HepG2 (cell line): ENCODE data around the gene BMPR1B. TPM values are rescaled to one million over a fixed set of nuclear protein-coding genes. Genes with fewer than 3 reads are reported as not detected.
A peak's percentile ranks its signal among the peaks of the same experiment; 100 is the strongest.

ENCODE experiments used
- ATAC-seq: fragments of 200-7000 bp; cut with Tn5 transposase; 3 replicates; pipeline ENCODE4 v1.9.1; 2020; ENCODE audit warnings: mild to moderate bottlenecking, moderate library complexity
- BruUV-seq: library from RNA; stranded (reverse); fragments of 400-500 nt; replicated peaks from 2 replicates; lab custom pipeline; 2021; lab: Mats Ljungman, UMichigan
- CTCF ChIA-PET: fragments of 300-600 bp; formaldehyde crosslinking; extraction: SDS; loops from one replicate; lab custom pipeline; 2021; ENCODE audit warnings: low total read pairs, inconsistent platforms, low intra/inter-chr PET ratio; lab: Yijun Ruan, JAX
- POLR2A ChIA-PET: fragments of 350-600 bp; sonication (Branson Sonifier 250); formaldehyde crosslinking; loops from one replicate; lab custom pipeline; 2020; ENCODE audit warnings: antibody characterized with exemption, inconsistent platforms; lab: Yijun Ruan, JAX
- DNase-seq: peaks from one replicate; pipeline ENCODE4 v3.0.0-alpha.2; 2015; ENCODE audit warnings: low spot score
- FAIRE-seq: peaks from 3 replicates; lab custom pipeline; 2011; peaks lifted over from hg19 to GRCh38; lab: Jason Lieb, UNC
- H2AFZ ChIP-seq: one replicate; pipeline ENCODE4 v1.6.1; 2011; ENCODE audit warnings: low read length, inconsistent platforms
- H3K27ac ChIP-seq: fragments of 300-600 bp; 3 replicates; pipeline ENCODE4 v1.8.0; 2011; ENCODE audit warnings: mixed run types, mild to moderate bottlenecking, mixed read lengths, low read length, inconsistent platforms; ENCODE audit not compliant: insufficient read depth; ENCODE audit errors: extremely low read length
- H3K27me3 ChIP-seq, 2 experiments: fragments of 200-600 bp in 1 of 2; 2 replicates in 1 of 2; 3 replicates in 1 of 2; pipeline versions ENCODE4 v1.6.0 to v1.8.0; 2011; ENCODE audit warnings: low read length in 2 of 2, mild to moderate bottlenecking in 2 of 2, moderate library complexity in 2 of 2, inconsistent platforms in 1 of 2; ENCODE audit not compliant: insufficient read depth in 2 of 2, control insufficient read depth in 1 of 2
- H3K36me3 ChIP-seq, 2 experiments: fragments of 200-600 bp in 1 of 2; replicated peaks in 1 of 2; 2 replicates in 1 of 2; 3 replicates in 1 of 2; pipeline versions ENCODE4 v1.5.1 to v1.8.0; 2011; ENCODE audit warnings: low read length in 2 of 2, inconsistent platforms in 1 of 2; ENCODE audit not compliant: insufficient read depth in 2 of 2, control insufficient read depth in 1 of 2
- H3K4me1 ChIP-seq: 2 replicates; pipeline ENCODE4 v1.5.1; 2012; ENCODE audit warnings: low read length, inconsistent platforms; ENCODE audit not compliant: insufficient read depth
- H3K4me2 ChIP-seq: 2 replicates; pipeline ENCODE4 v1.6.0; 2011; ENCODE audit warnings: low read depth, low read length, inconsistent platforms
- H3K4me3 ChIP-seq, 3 experiments: fragments of 200-600 bp in 1 of 3; sonication (generic), shearing (Covaris generic) in 1 of 3; replicated peaks in 1 of 3; 2 replicates each; pipeline ENCODE4 v1.5.1; 2011 to 2016; ENCODE audit warnings: low read length in 3 of 3, inconsistent platforms in 2 of 3, low read depth in 2 of 3, mild to moderate bottlenecking in 2 of 3, control low read depth in 1 of 3, mixed read lengths in 1 of 3; ENCODE audit not compliant: insufficient read depth in 1 of 3
- H3K79me2 ChIP-seq: one replicate; pipeline ENCODE4 v1.6.1; 2011; ENCODE audit warnings: low read length, inconsistent platforms; ENCODE audit not compliant: insufficient read depth
- H3K9ac ChIP-seq: 2 replicates; pipeline ENCODE4 v1.6.0; 2011; ENCODE audit warnings: mild to moderate bottlenecking, low read depth, low read length, inconsistent platforms; ENCODE audit not compliant: insufficient read depth
- H3K9me3 ChIP-seq: 2 replicates; pipeline ENCODE4 v1.5.1; 2012; ENCODE audit warnings: mild to moderate bottlenecking, low read length
- H4K20me1 ChIP-seq: 2 replicates; pipeline ENCODE4 v1.6.0; 2011; ENCODE audit warnings: inconsistent platforms, mild to moderate bottlenecking, low read length, moderate library complexity; ENCODE audit not compliant: insufficient read depth
- GATAD2A ChIP-seq: IDR thresholded peaks from 2 replicates; pipeline ENCODE4 v1.6.1; 2016
- HIVEP1 ChIP-seq: sonication (generic); formaldehyde crosslinking; IDR thresholded peaks from 2 replicates; pipeline ENCODE4 v1.4.0; 2020; ENCODE audit warnings: mild to moderate bottlenecking, missing genetic modification reagents
- HNRNPK ChIP-seq: fragments of 200-400 bp; formaldehyde crosslinking; IDR thresholded peaks from 2 replicates; pipeline ENCODE4 v1.6.1; 2018; ENCODE audit warnings: low read length, low read depth, moderate library complexity, mild to moderate bottlenecking; ENCODE audit not compliant: poor library complexity, severe bottlenecking
- RBM39 ChIP-seq: fragments of 200-400 bp; formaldehyde crosslinking; IDR thresholded peaks from one replicate; pipeline ENCODE4 v1.6.1; 2018; ENCODE audit warnings: antibody characterized with exemption, mild to moderate bottlenecking, low read depth, low read length; ENCODE audit not compliant: poor library complexity, severe bottlenecking
- SATB2 ChIP-seq: sonication (generic); formaldehyde crosslinking; IDR thresholded peaks from 2 replicates; pipeline ENCODE4 v1.5.0; 2020; ENCODE audit warnings: missing genetic modification reagents
- SMC3 ChIP-seq: IDR thresholded peaks from 2 replicates; pipeline ENCODE4 v1.6.1; 2011; ENCODE audit warnings: low read length, improper control_type of control experiment
- SPEN ChIP-seq: sonication (generic); formaldehyde crosslinking; IDR thresholded peaks from 2 replicates; pipeline ENCODE4 v1.5.1; 2020; ENCODE audit warnings: low read depth, mild to moderate bottlenecking, missing genetic modification reagents
- THAP11 ChIP-seq: IDR thresholded peaks from 2 replicates; pipeline ENCODE4 v1.6.1; 2016; ENCODE audit warnings: missing biosample characterization, missing genetic modification reagents
- ZFY ChIP-seq: sonication (generic); formaldehyde crosslinking; IDR thresholded peaks from 2 replicates; pipeline ENCODE4 v1.4.0; 2020; ENCODE audit warnings: missing genetic modification reagents
- ZNF101 ChIP-seq: sonication (generic); formaldehyde crosslinking; IDR thresholded peaks from 2 replicates; pipeline ENCODE4 v1.4.0; 2020; ENCODE audit warnings: mild to moderate bottlenecking, low read depth, missing genetic modification reagents, borderline replicate concordance
- ZNF235 ChIP-seq: sonication (generic); formaldehyde crosslinking; IDR thresholded peaks from 2 replicates; pipeline ENCODE4 v1.8.1; 2023; ENCODE audit warnings: mild to moderate bottlenecking, missing genetic modification reagents, borderline replicate concordance
- ZNF550 ChIP-seq: sonication (generic); formaldehyde crosslinking; IDR thresholded peaks from 2 replicates; pipeline ENCODE4 v1.4.0; 2020; ENCODE audit warnings: mild to moderate bottlenecking, missing genetic modification reagents, borderline replicate concordance
- ZNF660 ChIP-seq: sonication (generic); formaldehyde crosslinking; IDR thresholded peaks from 2 replicates; pipeline ENCODE4 v1.5.1; 2020; ENCODE audit warnings: mild to moderate bottlenecking, low read depth, missing genetic modification reagents, borderline replicate concordance
- WGBS: methylation state at CpG from one replicate; pipeline ENCODE4 v1.1.6; 2017; ENCODE audit warnings: low lambda C conversion rate; 5-methylcytosine and 5-hydroxymethylcytosine counted together
- in situ Hi-C: cut with HindIII; loops from 2 replicates; pipeline ENCODE4 v1.10.0; 2017; ENCODE audit warnings: low pct_unique_long_range_greater_than_20kb; ENCODE audit not compliant: extremely low pct_ligation_motif_present
- intact Hi-C: fragments of 100-400 bp; cut with micrococcal nuclease; formaldehyde crosslinking; loops from one replicate; pipeline ENCODE4 v1.10.0; 2022; ENCODE audit not compliant: unreplicated experiment
- polyA plus RNA-seq, 8 experiments: library from polyadenylated mRNA; depleted of rRNA in 3 of 8; stranded (reverse) in 7 of 8; unstranded in 1 of 8; fragments of >200 nt; fragmentation: Illumina TruSeq in 4 of 8; extraction: Trizol in 4 of 8; gene quantifications; 2 replicates each; pipeline versions ENCODE4 v1.2.1 to v1.2.3, GENCODE V29; 2011 to 2016; ENCODE audit warnings: low read depth in 4 of 8, missing spikeins in 1 of 8, mixed read lengths in 1 of 8; ENCODE audit not compliant: insufficient read depth in 1 of 8
- total RNA-seq, 5 experiments: library from RNA; depleted of rRNA; stranded (reverse); fragments of >200 nt; fragmentation: Illumina TruSeq; extraction: Trizol; gene quantifications; 2 replicates each; pipeline ENCODE4 v1.2.3, GENCODE V29; 2016; ENCODE audit warnings: low read depth in 1 of 5

BMPR1B gene
- total and polyA plus RNA-seq, 2 of the 13 experiments (the other 11 are each of a cell fraction or from before 2014, with no cell fraction given): 0.07 TPM; not detected in 1

- Histone ChIP-seq H3K4me2 (no peak overlapping the region), H3K27ac (no peak overlapping the region), H3K9me3 (no peaks in the 10 kb centered on the region), H2AFZ (no peak overlapping the region), H3K9ac (no peak overlapping the region), H3K4me3 (no peak overlapping the region), H3K27me3 (no peaks in the 10 kb centered on the region), H3K36me3 (no peaks in the 10 kb centered on the region), H3K4me1 (no peaks in the 10 kb centered on the region), H4K20me1 (no peaks in the 10 kb centered on the region), H3K79me2 (no peaks in the 10 kb centered on the region)
- 31% methylated on average over 2 of the region's 2 CpGs for WGBS
- no peak for TF ChIP-seq ZNF101 (CRISPR knock-in tag)
- no peak for TF ChIP-seq SPEN (CRISPR knock-in tag)
- no peak for TF ChIP-seq GATAD2A (CRISPR knock-in tag)
- TF ChIP-seq ZNF550 (CRISPR knock-in tag): no peak
- no peak for TF ChIP-seq SMC3
- TF ChIP-seq ZNF235 (CRISPR knock-in tag): no peak
- no peak for TF ChIP-seq SATB2 (CRISPR knock-in tag)
- no peak for TF ChIP-seq THAP11 (CRISPR knock-in tag)
- BruUV-seq: no TSS peak
- ChIA-PET CTCF (no interaction called here), POLR2A (no interaction called here)
- DNase-seq: no peak
- ATAC-seq: no peak
- FAIRE-seq: no peak
- intact Hi-C loops: no loop called here
- in situ Hi-C loops: no loop called here
Observed at GRCh38 chr4:95093460-95093859, 335.7 kb downstream of the BMPR1B start.

- H3K4me1 ChIP-seq: no peaks in the 10 kb centered on the region
- no peak overlapping the region for H3K9ac ChIP-seq
- no peak overlapping the region for H3K4me2 ChIP-seq
- H3K27me3 ChIP-seq: no peaks in the 10 kb centered on the region
- no peaks in the 10 kb centered on the region for H3K36me3 ChIP-seq
- no peak overlapping the region for H3K4me3 ChIP-seq
- H3K9me3 ChIP-seq: no peaks in the 10 kb centered on the region
- no TSS peak for BruUV-seq
- FAIRE-seq: no peak
- no peak for ATAC-seq
- TF ChIP-seq ZFY (no peak), HNRNPK (peak; percentile 28), RBM39 (no peak), HIVEP1 (CRISPR knock-in tag) (no peak), ZNF660 (CRISPR knock-in tag) (no peak)
- H4K20me1 ChIP-seq: no peaks in the 10 kb centered on the region
- ChIA-PET CTCF (no interaction called here), POLR2A (no interaction called here)
- WGBS: under 1% methylated on average over 8 of the region's 8 CpGs
- H3K27ac ChIP-seq: no peak overlapping the region
- no peaks in the 10 kb centered on the region for H3K79me2 ChIP-seq
- in situ Hi-C loops: no loop called here
- DNase-seq: no peak
- no peak overlapping the region for H2AFZ ChIP-seq
- intact Hi-C loops: no loop called here
Observed at GRCh38 chr4:95093936-95094929, 336.5 kb downstream of the BMPR1B start.
